Right hindlimb (tissue), 1 donor: Measurements from ENCODE around the gene ZC3H12D.

Experiments used
- DNase-seq: peaks from one replicate; pipeline ENCODE4 v3.0.0-alpha.2; 2018

The ZC3H12D gene

DNA sequence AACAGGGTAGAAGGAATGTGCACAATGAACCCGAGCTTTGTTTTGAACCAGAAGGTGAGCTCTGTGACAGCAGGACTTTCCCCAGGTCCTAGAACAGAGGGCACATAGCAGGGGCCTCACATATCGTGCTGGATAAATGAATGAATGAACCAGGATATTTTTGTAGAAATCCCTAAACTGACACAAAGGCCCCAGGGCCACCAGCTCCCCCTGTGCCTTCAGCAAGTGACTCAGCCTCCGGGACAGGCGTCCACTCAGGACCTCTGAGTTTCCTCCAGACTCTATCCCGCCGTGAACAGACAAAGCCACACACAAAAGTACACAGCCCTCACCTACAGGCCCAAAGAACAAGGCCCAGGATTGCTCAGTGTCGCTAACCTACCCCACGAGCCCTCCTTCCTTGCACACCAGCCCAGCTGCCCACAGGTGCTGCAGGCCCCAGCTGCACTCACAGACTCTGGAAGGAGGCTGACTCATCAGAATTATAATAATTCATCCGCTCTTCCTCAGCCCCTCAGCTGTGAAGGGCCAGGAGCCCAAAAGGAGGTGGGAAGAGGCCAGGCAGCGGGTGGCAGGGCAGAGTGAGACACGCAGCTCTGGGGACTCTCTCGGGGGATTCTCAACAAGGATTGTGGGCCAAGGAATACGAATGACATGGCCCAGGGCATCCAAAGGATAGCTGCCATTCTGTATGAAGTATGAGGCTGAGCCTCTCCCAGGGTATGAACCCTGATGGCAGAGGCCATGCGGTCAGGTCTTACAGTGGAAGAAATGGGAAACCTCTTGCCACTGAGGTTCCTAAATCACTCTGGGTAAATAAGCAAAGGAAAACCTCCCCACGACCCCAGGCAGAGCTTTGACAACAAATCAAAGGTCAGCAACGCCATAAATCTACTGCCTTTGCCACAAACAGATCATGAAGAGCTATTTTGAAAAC, 43.8 kb downstream of the ZC3H12D start:
- no peak for DNase-seq

GRCh38 chr6:149439626-149440025, 45.2 kb downstream of the ZC3H12D start:
- DNase-seq: no peak

GRCh38 chr6:149438855-149439254, 46.0 kb downstream of the ZC3H12D start:
- no peak for DNase-seq

- DNase-seq: no peak
Measured at GRCh38 chr6:149437212-149437611, 47.6 kb downstream of the ZC3H12D start.

DNA sequence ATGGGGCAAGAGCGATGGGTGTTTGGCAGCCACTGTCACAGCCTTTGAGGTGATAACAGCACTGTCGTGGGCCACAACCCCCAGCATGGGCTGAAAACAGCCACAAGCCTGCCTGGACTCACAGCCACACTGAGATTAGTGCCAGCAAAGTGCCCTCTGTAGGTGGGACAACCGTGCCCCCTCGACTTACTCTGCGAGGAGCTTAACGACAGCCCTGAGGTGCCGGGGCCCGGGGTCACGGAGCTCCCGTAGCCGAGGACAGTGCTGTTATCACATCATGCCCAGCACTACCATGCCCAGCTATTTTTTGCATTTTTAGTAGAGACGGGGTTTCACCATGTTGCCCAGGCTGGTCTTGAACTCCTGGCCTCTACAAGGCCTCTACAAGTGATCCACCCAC, 48.2 kb downstream of the ZC3H12D start:
- no peak for DNase-seq

DNA sequence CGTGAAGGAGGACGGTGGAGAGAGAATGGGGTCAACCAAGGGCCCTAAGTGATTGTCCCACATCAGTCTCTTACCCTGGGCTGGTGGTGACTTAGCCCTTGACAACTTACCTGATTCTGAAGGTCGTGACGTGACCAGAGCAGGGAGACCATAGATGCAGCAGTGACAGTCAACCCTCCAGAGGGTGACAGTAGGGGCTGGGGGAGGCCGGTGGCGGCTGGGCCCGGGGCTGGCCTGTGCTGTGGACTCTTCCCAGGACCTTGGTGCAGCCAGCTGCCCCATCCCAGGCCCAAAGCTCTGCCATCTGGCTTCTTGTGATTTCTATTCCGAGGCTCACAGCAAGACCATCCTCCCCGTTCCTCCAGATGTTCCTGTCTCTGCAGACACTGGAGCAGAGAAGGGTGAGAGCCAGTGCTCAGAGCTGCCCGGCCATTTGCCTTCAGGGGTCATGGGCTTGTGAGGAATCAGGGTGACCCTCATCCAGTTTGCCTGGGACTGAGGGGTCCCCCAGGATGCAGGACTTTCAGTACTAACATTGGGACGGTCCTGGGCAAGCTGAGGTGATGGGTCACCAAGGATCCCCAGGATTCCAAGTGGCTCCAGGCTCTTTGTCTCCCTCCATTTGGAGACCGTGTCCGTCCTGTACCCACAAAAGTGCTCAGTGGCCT, 48.8 kb downstream of the ZC3H12D start:
- DNase-seq: no peak

DNA sequence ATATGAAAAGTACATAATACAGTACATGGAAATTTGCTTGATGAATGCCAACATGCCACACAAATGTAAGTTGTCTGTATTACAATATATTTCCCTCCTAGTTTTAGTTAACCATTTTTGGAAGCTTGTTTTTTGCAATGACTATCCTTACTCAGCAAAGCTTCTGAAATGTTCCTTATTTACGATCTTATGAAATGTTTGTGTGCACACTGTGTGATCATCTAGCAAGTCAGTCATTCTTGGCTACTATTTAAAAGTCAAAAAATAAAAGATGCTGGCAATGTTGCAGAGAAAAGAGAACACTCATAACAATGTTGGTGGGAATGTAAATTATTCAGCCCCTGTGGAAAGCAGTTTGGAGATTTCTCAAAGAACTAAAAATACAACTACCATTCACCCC, 50.9 kb downstream of the ZC3H12D start:
- no peak for DNase-seq

- no peak for DNase-seq
Measured at GRCh38 chr6:149433405-149433804, 51.4 kb downstream of the ZC3H12D start.

DNA sequence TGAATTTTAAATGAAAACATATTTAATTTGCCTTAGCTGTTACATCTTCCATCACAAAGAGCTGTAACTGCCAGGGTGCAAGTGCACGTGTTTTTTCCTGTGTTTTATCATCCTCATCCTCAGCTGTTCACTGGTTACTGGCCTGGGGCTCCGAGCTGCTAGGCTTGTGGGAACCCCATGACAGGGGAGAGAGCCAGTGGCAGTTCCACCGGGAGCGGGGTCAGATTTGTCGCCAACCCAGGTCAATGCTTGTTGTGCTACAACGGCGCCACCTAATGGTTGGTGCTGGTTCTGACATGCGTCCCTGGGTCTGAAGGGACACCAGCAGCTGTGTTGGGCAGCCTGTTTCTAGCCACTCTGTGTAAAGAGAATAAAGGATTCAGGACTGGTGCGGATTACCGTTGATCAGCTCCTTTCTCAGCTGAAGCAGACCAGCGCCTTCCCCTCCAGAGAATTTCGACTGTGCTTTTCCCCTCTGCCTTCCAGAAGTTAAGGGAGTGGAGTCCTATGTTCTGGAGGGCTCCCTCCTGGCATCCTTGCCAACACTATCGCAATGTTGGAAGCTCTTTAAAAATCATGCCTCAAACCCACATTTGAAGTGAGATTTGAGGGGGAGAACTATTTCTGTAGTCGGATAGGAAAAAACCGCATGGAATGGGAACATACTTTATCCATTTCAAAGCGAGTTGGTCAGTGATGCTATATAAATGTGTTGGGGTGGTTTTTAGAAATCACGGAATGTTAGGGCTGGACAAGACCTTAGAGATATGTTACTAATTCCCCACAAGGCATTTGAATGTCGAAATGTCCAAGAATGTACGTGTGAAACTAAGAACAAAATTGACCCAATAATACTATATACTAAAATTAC, 52.7 kb downstream of the ZC3H12D start:
- DNase-seq: peak; percentile 90

- DNase-seq: no peak
Measured at GRCh38 chr6:149429427-149430360, 55.1 kb downstream of the ZC3H12D start.

GRCh38 chr6:149428606-149429005, 56.2 kb downstream of the ZC3H12D start:
- no peak for DNase-seq

- DNase-seq: no peak
Measured at GRCh38 chr6:149425754-149426153, 59.1 kb downstream of the ZC3H12D start.

- DNase-seq: no peak
Measured at GRCh38 chr6:149425224-149425623, 59.6 kb downstream of the ZC3H12D start.

DNA sequence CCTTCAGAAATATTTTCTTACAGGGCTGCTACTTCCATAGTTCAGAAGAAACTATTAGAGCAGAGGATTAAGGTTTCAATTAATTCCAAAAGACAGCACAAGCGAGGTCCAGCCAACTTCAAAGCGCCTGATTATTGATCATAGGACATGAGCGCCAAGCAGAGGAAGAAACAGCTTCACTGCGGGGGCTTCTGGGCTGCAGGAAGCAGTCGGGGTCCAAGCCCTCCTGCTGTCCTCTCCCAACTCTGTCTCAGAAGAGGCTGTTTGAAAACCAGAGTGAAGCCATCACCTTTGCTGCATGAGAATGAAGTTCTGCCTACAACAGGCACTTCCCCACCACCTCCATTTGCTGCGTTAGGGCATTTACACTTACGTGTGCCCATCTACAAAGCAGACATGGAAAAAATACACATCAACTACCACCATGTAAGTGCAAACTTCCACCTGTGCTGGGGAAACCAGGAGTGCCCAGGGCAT, 60.8 kb downstream of the ZC3H12D start:
- no peak for DNase-seq

DNA sequence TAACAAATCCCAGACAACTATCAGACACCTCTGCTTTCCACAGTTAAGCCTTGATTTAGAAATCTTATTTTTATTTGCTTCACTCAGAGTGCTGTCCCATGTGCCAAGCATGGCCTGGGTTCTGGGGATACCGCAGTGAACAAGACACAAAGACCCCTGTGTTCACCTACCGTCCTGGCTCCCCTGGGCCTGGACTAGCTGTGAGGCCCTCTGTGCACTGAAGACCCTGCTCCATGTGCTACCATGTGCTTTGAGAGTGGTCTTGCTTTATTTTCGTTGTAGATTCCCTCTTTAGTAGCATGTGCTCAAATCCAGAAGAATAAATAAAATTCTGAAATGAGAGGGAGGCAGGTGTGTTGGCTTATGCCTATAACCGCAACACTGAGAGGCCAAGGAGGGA, 62.2 kb downstream of the ZC3H12D start:
- DNase-seq: no peak

DNA sequence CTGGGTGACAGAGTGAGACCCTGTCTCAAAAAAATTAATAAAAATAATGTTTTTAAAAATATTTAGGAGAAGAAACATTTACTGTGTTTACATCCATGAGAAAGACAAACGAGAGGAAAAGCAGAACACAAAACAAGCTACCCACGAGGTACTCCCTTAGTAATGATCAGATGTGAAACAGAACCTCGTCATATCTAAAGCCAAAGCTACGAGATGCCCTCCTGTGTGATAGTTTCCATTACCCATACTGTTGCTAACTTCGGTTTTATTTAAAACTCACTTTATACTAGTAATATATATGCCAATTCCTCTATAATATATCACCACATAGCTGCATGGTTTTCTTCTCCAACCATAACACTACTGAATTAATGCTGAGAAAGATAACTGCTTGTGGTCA, 63.7 kb downstream of the ZC3H12D start:
- no peak for DNase-seq

DNA sequence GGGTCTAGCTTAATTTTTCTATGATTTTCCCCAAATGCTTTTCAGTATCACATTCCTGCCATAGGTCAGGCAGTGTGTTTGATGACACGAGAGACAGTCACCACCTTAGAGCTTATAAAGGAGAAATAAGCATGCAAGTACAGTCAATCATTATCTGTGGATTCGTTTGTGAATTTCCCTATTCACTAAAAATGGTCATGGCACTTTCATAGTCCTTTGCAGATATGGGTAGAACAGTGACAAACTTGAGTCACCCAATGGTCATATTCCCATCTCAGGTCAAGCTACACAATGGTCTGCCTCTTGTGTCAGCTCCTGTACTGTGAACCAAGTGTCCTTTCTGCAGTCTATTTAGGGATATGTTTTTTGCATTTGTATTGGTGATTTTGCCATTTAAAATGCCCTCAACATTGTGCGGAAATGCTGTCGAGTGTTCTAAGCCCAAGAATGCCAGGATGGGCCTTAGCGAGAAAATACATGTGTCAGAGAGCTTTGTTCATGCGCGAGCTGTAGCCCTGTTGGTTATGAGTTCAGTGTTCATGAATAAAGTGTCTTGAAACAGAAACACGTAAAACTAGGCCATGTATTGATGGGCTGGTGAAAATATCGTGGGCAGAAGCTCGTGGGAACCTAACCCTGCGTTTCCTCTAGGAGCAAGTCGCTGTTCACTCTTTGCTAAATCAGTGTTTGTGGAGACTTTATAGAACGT, 65.0 kb downstream of the ZC3H12D start:
- DNase-seq: no peak

- no peak for DNase-seq
Measured at GRCh38 chr6:149414821-149415220, 70.0 kb downstream of the ZC3H12D start.

GRCh38 chr6:149414009-149414408, 70.8 kb downstream of the ZC3H12D start:
- no peak for DNase-seq

DNA sequence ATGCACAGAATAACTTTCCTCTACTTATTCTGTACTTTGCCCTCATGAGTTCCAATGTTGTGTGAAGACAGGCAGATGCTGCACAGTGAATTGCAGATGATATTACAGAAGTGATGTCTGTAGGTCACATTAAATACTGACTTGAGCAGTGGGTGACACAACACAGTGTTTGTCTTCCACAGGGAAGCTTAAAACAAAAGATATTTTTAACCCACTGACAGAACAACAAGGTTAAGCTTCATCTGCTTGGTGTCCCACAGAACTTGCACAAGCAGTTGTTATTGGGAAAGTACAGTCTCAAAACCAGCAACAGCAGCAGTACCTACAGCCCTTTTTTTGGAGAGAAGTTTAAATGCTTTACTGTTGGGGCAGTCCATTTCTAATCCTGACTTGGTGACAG, 74.3 kb downstream of the ZC3H12D start:
- no peak for DNase-seq

GRCh38 chr6:149409617-149410016, 75.2 kb downstream of the ZC3H12D start:
- no peak for DNase-seq
